ENCODE measurements around the gene TTYH2. TPM values are rescaled to one million over a fixed set of nuclear protein-coding genes. Genes with fewer than 3 reads are reported as not detected.

Gene TTYH2
- total and polyA plus RNA-seq, 7 donors = 0.89 to 16.4 (median 5.1) TPM

DNA sequence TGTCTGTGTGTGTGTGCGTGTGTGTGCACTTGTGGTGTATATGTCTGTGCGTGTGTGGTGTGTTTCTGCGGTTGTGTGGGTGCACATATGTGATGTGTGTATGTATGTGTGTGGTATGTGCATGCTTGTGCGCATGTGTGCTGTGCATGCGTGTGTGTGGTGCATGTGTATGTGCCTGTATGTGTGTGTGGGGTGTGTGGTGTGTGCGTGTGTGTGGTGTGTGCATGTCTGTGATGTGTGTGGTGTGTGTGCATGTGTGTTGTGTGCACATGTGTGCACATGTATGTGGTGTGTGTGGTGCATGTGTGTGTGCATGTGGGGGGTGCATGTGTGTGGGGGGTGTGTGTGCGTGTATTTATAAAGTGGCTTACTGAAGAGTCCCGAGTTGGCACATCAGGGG, 37.7 kb downstream of the TTYH2 start:
- Histone ChIP-seq H3K4me3 (no peak overlapping the region), H3K36me3 (ENCODE audit: insufficient read depth in 1 of 2, low read depth in 1 of 2) (peaks cover 0 to 51% of the 10 kb centered on the region in 2 donors), H3K27me3 (ENCODE audit: insufficient read depth in 3 of 3, low read length in 2 of 3) (no peaks in the 10 kb centered on the region), H3K27ac (no peak overlapping the region), H3K4me1 (no peaks in the 10 kb centered on the region), H3K9me3 (no peaks in the 10 kb centered on the region)
- DNase-seq (no peak), ATAC-seq (no peak)
- TF ChIP-seq, protein P1, sequence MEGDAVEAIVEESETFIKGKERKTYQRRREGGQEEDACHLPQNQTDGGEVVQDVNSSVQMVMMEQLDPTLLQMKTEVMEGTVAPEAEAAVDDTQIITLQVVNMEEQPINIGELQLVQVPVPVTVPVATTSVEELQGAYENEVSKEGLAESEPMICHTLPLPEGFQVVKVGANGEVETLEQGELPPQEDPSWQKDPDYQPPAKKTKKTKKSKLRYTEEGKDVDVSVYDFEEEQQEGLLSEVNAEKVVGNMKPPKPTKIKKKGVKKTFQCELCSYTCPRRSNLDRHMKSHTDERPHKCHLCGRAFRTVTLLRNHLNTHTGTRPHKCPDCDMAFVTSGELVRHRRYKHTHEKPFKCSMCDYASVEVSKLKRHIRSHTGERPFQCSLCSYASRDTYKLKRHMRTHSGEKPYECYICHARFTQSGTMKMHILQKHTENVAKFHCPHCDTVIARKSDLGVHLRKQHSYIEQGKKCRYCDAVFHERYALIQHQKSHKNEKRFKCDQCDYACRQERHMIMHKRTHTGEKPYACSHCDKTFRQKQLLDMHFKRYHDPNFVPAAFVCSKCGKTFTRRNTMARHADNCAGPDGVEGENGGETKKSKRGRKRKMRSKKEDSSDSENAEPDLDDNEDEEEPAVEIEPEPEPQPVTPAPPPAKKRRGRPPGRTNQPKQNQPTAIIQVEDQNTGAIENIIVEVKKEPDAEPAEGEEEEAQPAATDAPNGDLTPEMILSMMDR (IDR thresholded peaks at IDR 0.05) = no peak
- intact Hi-C loops (cut with DNase I) = no loop called here
- WGBS, 3 donors = 80 to 92% (median 86%) methylated on average over 6 to 8 of the region's 8 CpGs

DNA sequence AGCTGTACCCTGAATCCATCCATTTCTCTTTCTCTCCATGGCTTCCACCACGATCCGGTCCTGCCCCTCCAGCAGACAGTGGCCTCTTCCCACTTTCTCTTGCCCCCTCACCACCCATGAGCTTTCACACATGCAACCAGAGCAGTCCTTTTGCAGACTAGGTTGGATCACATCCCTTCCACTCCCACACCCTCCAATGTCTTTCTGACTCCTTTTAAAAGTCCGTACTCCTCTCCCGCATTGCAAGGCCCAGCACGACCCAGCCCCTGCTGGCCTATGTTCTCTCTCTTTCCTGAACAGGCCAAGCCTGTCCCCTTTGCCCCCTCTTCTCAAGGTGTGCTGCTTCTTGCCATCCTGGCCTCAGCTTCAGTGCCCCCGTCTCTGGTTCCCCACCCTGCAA, 38.2 kb downstream of the TTYH2 start:
- no peaks in the 10 kb centered on the region for H3K27me3 ChIP-seq (ENCODE audit: insufficient read depth in 3 of 3, low read length in 2 of 3)
- no peak overlapping the region for H3K27ac ChIP-seq
- intact Hi-C loops (cut with DNase I) = no loop called here
- 86 to 92% (median 89%) methylated on average over 6 of the region's 6 CpGs for WGBS, 3 donors
- TF ChIP-seq, protein P1 (IDR thresholded peaks at IDR 0.05) = no peak
- peaks cover 0 to 55% of the 10 kb centered on the region in 2 donors for H3K36me3 ChIP-seq (ENCODE audit: insufficient read depth in 1 of 2, low read depth in 1 of 2)
- ATAC-seq (no peak), DNase-seq (no peak)
- no peak overlapping the region for H3K4me3 ChIP-seq
- no peaks in the 10 kb centered on the region for H3K4me1 ChIP-seq
- H3K9me3 ChIP-seq = no peaks in the 10 kb centered on the region

DNA sequence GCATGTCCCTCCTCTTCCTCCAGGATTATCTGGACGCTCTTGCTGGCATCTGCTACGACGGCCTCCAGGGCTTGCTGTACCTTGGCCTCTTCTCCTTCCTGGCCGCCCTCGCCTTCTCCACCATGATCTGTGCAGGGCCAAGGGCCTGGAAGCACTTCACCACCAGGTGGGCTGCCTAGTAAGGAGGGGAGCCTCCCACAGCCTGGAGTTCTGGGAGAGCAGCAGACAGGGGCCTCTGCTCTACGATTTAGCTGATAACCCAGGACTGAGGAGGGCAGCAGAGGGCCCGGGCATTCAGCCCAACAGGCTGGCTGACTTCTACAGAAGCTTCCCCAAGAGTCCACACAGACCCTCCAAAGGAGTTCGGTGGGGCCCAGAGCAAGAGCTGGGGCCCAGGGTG, 38.8 kb downstream of the TTYH2 start:
- ATAC-seq = no peak
- intact Hi-C loops (cut with DNase I) = no loop called here
- Histone ChIP-seq H3K27me3 (ENCODE audit: insufficient read depth in 3 of 3, low read length in 2 of 3) (no peaks in the 10 kb centered on the region), H3K36me3 (ENCODE audit: insufficient read depth in 1 of 2, low read depth in 1 of 2) (peaks cover 0 to 62% of the 10 kb centered on the region in 2 donors), H3K4me1 (no peaks in the 10 kb centered on the region), H3K27ac (no peak overlapping the region), H3K4me3 (no peak overlapping the region), H3K9me3 (no peaks in the 10 kb centered on the region)
- 72 to 87% (median 74%) methylated on average over 8 of the region's 8 CpGs for WGBS, 3 donors
- no peak for DNase-seq
- TF ChIP-seq, protein P1 (IDR thresholded peaks at IDR 0.05) = no peak

DNA sequence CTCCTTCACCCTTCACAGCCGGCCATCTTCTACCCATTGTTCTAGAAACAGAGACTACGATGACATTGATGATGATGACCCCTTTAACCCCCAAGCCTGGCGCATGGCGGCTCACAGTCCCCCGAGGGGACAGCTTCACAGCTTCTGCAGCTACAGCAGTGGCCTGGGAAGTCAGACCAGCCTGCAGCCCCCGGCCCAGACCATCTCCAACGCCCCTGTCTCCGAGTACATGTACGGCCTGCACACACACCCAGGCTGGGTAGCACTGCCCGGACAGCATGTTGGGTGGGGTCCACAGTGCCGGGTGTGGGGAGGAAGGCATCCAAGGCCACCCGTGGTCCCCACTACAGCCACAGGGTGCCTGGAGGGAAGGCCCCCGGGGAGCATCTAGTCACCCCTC, 39.7 kb downstream of the TTYH2 start:
- ATAC-seq (no peak), DNase-seq (no peak)
- Histone ChIP-seq H3K4me1 (no peaks in the 10 kb centered on the region), H3K27ac (no peak overlapping the region), H3K9me3 (no peaks in the 10 kb centered on the region), H3K36me3 (ENCODE audit: insufficient read depth in 1 of 2, low read depth in 1 of 2) (peaks cover 0 to 69% of the 10 kb centered on the region in 2 donors), H3K27me3 (ENCODE audit: insufficient read depth in 3 of 3, low read length in 2 of 3) (no peaks in the 10 kb centered on the region), H3K4me3 (no peak overlapping the region)
- TF ChIP-seq, protein P1 (IDR thresholded peaks at IDR 0.05) = no peak
- WGBS, 3 donors = 89 to 92% (median 92%) methylated on average over 11 to 13 of the region's 13 CpGs
- intact Hi-C loops (cut with DNase I) = no loop called here

DNA sequence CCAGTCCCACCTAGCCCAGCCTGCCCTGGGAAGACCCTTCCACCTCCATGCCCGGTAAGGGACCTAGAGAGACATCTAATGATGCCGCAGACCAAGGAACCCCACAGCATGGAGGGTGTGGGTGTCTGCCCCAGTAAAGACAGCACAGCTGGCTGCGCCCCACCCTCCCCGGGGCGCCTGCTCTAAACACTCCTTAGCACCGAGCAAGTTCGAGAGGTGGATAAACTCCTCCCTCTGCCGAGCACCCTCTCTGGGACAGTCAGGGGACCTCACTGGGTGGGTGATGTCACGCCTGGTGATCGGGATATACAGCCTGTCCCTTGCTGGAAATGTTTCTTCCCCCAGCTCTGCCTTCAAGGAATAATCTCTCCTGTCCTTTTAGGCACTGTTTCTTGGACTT, 43.9 kb downstream of the TTYH2 start:
- H3K27me3 ChIP-seq (ENCODE audit: insufficient read depth in 3 of 3, low read length in 2 of 3) = no peaks in the 10 kb centered on the region
- intact Hi-C loops (cut with DNase I) = no loop called here
- ATAC-seq = no peak
- no peaks in the 10 kb centered on the region for H3K9me3 ChIP-seq
- peaks cover 0 to 85% of the 10 kb centered on the region in 2 donors for H3K36me3 ChIP-seq (ENCODE audit: insufficient read depth in 1 of 2, low read depth in 1 of 2)
- no peaks in the 10 kb centered on the region for H3K4me1 ChIP-seq
- DNase-seq = no peak
- WGBS, 3 donors = 85 to 88% (median 87%) methylated on average over 10 of the region's 10 CpGs
- H3K4me3 ChIP-seq = no peak overlapping the region
- TF ChIP-seq, protein P1 (IDR thresholded peaks at IDR 0.05) = no peak
- H3K27ac ChIP-seq = no peak overlapping the region
